ENCODE results near the gene ATP5MK.
"Not testable (repeated sequence)": the region's sequence is repeated elsewhere in the genome, so short reads cannot be mapped to it uniquely, and the experiment has no call there.

Gene ATP5MK

DNA sequence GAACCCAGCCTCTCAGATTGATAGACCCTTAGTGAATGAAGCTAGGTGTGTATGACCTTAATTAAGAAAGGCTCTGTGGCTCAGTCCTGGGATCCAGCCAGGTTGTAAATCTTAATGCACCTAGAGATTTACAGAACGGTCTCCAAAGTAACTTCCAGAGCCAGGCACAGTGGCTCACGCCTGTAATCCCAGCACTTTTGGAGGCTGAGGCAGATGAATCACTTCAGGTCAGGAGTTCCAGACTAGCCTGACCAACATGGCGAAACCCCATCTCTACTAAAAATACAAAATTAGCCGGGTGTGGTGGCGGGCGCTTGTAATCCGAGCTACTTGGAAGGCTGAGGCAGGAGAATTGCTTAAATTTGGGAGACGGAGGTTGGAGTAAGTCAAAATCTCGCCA is 31.6 kb upstream of the ATP5MK start:
- DNase-seq (ENCODE audit: low read depth): no peak
- no peak overlapping the region for H3K4me3 ChIP-seq (ENCODE audit: low read length)
- TF ChIP-seq, protein P1, sequence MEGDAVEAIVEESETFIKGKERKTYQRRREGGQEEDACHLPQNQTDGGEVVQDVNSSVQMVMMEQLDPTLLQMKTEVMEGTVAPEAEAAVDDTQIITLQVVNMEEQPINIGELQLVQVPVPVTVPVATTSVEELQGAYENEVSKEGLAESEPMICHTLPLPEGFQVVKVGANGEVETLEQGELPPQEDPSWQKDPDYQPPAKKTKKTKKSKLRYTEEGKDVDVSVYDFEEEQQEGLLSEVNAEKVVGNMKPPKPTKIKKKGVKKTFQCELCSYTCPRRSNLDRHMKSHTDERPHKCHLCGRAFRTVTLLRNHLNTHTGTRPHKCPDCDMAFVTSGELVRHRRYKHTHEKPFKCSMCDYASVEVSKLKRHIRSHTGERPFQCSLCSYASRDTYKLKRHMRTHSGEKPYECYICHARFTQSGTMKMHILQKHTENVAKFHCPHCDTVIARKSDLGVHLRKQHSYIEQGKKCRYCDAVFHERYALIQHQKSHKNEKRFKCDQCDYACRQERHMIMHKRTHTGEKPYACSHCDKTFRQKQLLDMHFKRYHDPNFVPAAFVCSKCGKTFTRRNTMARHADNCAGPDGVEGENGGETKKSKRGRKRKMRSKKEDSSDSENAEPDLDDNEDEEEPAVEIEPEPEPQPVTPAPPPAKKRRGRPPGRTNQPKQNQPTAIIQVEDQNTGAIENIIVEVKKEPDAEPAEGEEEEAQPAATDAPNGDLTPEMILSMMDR (IDR thresholded peaks at IDR 0.05; ENCODE audit: insufficient read depth, low read depth, low read length, missing control alignments): no peak

DNA sequence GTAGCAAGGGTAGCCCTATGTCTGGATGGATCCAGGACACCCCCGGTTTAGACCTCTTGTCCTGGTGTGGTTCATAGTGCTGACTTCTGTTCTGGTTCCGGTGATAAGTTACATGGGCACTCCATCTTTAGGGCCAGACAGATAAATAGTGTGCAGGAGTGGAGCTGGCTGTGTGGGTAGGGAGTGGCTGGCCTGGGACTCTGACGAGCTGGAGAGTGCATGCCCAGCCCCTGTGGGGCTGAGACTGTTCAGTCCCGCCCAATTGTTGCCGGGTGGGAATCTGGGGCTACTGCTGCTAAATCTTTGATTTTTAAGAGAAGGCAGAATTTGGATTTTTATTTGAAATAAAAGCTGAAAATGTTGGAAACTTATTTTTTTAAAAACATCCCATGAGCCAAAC is 27.5 kb upstream of the ATP5MK start:
- TF ChIP-seq, protein P1 (IDR thresholded peaks at IDR 0.05; ENCODE audit: insufficient read depth, low read depth, low read length, missing control alignments): no peak
- no peak overlapping the region for H3K4me3 ChIP-seq (ENCODE audit: low read length)
- DNase-seq (ENCODE audit: low read depth): no peak

DNA sequence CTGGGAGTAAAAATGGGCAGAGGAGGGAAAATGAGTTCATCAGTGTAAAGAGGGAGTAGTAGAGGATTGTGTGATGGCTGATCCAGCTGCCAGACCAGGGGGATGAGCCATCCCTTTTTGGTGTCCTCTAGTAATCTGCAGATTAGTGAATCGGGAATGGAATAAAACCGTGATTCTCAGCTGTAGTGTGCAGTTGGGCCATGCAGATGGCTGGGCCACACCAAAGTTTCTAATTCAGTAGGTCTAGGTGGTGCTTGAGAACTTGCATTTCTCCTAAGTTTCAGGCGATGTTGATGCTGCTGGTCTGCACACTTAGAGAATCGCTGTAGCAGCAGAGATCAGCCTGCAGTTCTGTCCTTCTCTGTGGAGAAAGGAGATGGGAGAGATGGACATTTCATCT is 22.8 kb upstream of the ATP5MK start:
- no peak for DNase-seq (ENCODE audit: low read depth)
- H3K4me3 ChIP-seq (ENCODE audit: low read length): no peak overlapping the region
- TF ChIP-seq, protein P1 (IDR thresholded peaks at IDR 0.05; ENCODE audit: insufficient read depth, low read depth, low read length, missing control alignments): no peak

- no peak overlapping the region for H3K4me3 ChIP-seq (ENCODE audit: low read length)
- TF ChIP-seq, protein P1 (IDR thresholded peaks at IDR 0.05; ENCODE audit: insufficient read depth, low read depth, low read length, missing control alignments): no peak
- no peak for DNase-seq (ENCODE audit: low read depth)
Observed at GRCh38 chr10:103417601-103418000, 21.3 kb upstream of the ATP5MK start.

DNA sequence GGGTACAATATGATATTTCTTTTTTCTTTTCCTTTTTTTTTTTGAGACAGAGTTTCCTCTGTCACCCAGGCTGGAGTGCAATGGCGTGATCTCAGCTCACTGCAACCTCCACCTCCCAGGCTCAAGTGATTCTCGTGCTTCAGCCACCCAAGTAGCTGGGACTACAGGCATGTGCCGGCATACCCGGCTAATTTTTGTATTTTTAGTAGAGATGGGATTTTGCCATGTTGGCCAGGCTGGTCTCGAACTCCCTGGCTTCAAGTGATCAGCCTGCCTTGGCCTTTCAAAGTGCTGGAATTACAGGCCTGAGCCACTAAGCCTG is 20.8 kb upstream of the ATP5MK start:
- H3K4me3 ChIP-seq (ENCODE audit: low read length); DNase-seq (ENCODE audit: low read depth): not testable (repeated sequence)

DNA sequence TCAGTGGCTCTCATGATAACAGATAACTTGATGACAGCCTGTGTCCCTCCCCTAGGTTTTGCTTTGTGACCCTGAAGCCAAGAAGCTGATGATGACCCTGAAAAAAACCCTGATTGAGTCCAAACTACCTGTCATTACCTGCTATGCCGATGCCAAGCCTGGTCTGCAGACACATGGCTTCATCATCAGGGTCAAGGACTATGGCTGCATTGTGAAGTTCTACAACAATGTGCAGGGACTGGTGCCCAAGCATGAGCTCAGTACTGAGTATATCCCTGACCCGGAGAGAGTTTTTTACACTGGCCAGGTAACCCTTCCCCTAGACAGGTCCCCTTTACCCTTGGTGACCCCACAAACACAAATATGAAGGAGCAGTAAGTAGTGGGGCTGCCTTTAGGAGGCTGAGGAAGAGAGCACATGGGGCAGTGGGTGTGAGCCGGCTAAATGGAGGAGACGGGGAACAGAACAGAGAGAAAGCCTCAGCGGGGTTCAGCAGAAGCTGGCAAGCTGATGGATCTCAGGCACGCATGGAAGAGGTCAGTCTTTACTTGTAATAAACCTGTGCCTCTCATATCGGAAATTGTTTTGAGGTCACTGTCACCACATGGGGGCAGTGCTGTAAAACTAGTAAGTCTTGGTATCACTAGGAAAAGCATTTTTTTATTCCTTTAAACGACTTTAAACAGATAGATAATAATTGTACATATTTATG is 20.3 kb upstream of the ATP5MK start:
- H3K4me3 ChIP-seq (ENCODE audit: low read length): no peak overlapping the region
- TF ChIP-seq, protein P1 (IDR thresholded peaks at IDR 0.05; ENCODE audit: insufficient read depth, low read depth, low read length, missing control alignments): peak; percentile 52
- peak; percentile 60 for DNase-seq (ENCODE audit: low read depth)

DNA sequence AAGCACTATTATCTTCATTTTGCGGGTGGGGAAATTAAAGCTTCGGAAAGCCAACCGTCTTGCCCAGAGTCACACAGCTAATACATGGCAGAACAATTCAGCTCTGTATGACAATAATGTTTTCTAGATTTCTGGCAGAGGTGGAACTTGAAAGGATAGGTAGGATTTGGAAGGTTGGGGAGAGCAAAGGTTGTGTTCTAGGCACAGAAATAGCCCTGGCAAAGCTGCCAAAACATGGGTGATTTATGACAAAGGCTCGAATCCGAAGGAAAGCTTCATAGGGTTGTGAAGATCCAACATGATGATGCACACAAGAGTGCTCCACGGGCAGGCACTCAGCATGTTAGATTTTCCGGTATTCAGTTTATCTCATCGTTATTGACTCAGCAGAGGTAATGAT is 19.3 kb upstream of the ATP5MK start:
- no peak for DNase-seq (ENCODE audit: low read depth)
- TF ChIP-seq, protein P1 (IDR thresholded peaks at IDR 0.05; ENCODE audit: insufficient read depth, low read depth, low read length, missing control alignments): no peak
- H3K4me3 ChIP-seq (ENCODE audit: low read length): no peak overlapping the region
